Astrocyte (in vitro differentiated cells and primary cell): ENCODE data around the gene ADAMTS8.

Experiments
- EZH2 ChIP-seq: IDR thresholded peaks from 2 replicates; pipeline ENCODE4 v1.6.1; 2012; ENCODE audit warnings: mild to moderate bottlenecking, low read length, inconsistent platforms; ENCODE audit not compliant: insufficient read depth
- TF ChIP-seq, protein P1 (sequence below): IDR thresholded peaks from 2 replicates; pipeline ENCODE4 v1.5.1; 2011; ENCODE audit warnings: low read depth, mild to moderate bottlenecking, inconsistent platforms, low read length, moderate library complexity; ENCODE audit not compliant: insufficient read depth

DNA sequence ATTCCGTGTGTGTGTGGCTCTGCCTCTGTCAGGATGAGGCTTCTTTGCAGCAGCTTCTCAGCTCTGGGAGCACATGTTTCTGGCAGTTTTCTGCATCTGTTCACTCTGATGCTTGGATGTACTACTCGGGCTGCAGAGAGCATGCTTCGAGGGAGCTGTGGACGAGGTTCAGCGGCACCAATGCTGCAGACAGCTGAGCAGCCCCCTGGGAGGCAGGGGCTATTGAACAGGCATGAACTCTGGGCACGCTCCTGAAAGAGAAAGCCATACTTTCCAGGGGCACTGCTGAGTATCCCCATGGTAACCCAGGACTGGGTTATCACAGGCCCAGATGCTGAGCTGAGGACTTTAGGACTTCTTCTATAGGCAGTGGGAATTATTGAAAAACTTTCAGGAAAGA, 33.8 kb downstream of the ADAMTS8 start:
- TF ChIP-seq, protein P1, sequence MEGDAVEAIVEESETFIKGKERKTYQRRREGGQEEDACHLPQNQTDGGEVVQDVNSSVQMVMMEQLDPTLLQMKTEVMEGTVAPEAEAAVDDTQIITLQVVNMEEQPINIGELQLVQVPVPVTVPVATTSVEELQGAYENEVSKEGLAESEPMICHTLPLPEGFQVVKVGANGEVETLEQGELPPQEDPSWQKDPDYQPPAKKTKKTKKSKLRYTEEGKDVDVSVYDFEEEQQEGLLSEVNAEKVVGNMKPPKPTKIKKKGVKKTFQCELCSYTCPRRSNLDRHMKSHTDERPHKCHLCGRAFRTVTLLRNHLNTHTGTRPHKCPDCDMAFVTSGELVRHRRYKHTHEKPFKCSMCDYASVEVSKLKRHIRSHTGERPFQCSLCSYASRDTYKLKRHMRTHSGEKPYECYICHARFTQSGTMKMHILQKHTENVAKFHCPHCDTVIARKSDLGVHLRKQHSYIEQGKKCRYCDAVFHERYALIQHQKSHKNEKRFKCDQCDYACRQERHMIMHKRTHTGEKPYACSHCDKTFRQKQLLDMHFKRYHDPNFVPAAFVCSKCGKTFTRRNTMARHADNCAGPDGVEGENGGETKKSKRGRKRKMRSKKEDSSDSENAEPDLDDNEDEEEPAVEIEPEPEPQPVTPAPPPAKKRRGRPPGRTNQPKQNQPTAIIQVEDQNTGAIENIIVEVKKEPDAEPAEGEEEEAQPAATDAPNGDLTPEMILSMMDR, result no peak
- no peak for TF ChIP-seq EZH2
